ENCODE measurements around the gene TBC1D30.
"Not testable (repeated sequence)": the region's sequence is repeated elsewhere in the genome, so short reads cannot be mapped to it uniquely, and the experiment has no call there.

The TBC1D30 gene

DNA sequence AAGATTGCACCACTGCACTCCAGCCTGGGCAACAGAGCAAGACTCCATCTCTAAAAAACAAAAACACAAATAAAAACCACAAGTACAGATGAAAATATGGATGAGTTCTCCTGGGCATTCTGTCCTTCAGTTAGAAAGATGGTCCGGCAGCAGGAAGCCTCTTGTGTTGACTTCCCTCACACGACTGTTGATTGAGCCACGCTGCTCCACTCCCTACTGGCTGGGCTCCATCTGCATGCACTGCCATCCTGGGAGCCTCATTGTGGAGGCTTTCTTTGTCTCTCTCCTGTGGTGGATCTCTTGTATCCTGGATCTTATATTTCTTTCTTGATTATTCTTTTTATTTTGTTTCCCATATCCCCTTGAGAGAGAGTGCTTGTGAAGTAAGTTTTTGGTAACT lies 30.8 kb upstream of the TBC1D30 start:
- H3K4me3 Mint-ChIP-seq: no peak overlapping the region
- no peaks in the 10 kb centered on the region for H3K9me3 Mint-ChIP-seq
- DNase-seq (no peak), ATAC-seq (replicated peaks) (no peak)
- H3K4me1 Mint-ChIP-seq (ENCODE audit: low read depth in 2 of 2): no peaks in the 10 kb centered on the region
- H3K36me3 Mint-ChIP-seq (ENCODE audit: insufficient read depth): no peaks in the 10 kb centered on the region
- peaks cover 8 to 20% of the 10 kb centered on the region in 2 donors for H3K27me3 Mint-ChIP-seq
- H3K27ac Mint-ChIP-seq: no peak overlapping the region

GRCh38 chr12:64794305-64794704 lies 30.1 kb upstream of the TBC1D30 start:
- ATAC-seq (replicated peaks): no peak
- H3K27ac Mint-ChIP-seq: no peak overlapping the region
- peaks cover 11 to 23% of the 10 kb centered on the region in 2 donors for H3K27me3 Mint-ChIP-seq

DNA sequence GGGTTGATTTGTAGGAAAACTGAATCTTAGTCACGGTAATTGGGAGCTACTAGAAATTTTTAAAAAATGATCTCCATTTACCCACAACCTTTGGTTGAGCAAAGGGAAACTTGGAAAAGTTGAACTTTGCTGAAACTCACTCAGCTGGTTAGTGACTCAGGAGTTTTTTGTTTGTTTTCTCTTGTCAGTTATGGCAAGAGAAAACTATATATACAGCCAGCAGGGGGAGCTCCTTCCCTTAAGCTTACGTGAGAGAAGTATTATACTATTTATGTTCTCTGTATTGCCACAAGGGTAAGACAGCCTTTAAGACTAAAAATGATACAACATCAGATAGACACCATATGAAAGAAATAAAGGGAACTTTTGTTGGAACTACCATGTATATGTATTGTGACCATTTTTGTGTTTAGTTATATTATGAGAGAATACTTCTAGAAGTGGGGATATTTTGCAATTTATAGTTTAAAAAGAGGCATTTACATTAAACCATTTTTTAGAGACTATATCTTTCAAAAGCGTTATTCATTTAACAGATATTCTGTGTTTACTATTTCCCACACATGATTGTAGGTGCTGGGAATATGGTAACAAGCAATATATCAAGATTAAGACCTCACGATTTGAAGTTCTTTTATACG lies 28.1 kb upstream of the TBC1D30 start:
- H3K4me1 Mint-ChIP-seq (ENCODE audit: low read depth in 2 of 2): no peaks in the 10 kb centered on the region
- peak; percentile 63 to 66 (median 66) for DNase-seq
- no peaks in the 10 kb centered on the region for H3K36me3 Mint-ChIP-seq (ENCODE audit: insufficient read depth)
- peak; percentile 98 for ATAC-seq (replicated peaks)
- no peak overlapping the region for H3K4me3 Mint-ChIP-seq
- no peak overlapping the region for H3K27ac Mint-ChIP-seq
- H3K27me3 Mint-ChIP-seq: peaks cover 31 to 43% of the 10 kb centered on the region in 2 donors
- H3K9me3 Mint-ChIP-seq: no peaks in the 10 kb centered on the region

More at GRCh38 chr12:64794305-64794704, 30.1 kb upstream of the TBC1D30 start:
- Mint-ChIP-seq H3K4me1 (ENCODE audit: low read depth in 2 of 2) (no peaks in the 10 kb centered on the region), H3K4me3 (no peak overlapping the region), H3K9me3 (no peaks in the 10 kb centered on the region), H3K36me3 (ENCODE audit: insufficient read depth) (no peaks in the 10 kb centered on the region)
- no peak for DNase-seq

- no peak overlapping the region for H3K27ac Mint-ChIP-seq
- no peak for DNase-seq
These were observed 27.3 kb upstream of the TBC1D30 start for GRCh38 chr12:64797156-64797555.

GRCh38 chr12:64798165-64798564 lies 26.3 kb upstream of the TBC1D30 start:
- H3K4me3 Mint-ChIP-seq: no peak overlapping the region
- no peaks in the 10 kb centered on the region for H3K36me3 Mint-ChIP-seq (ENCODE audit: insufficient read depth)
- no peaks in the 10 kb centered on the region for H3K9me3 Mint-ChIP-seq
- H3K27ac Mint-ChIP-seq: no peak overlapping the region
- peaks cover 32 to 46% of the 10 kb centered on the region in 2 donors for H3K27me3 Mint-ChIP-seq
- DNase-seq (no peak), ATAC-seq (replicated peaks) (no peak)
- peaks cover 0 to 3% of the 10 kb centered on the region in 2 donors for H3K4me1 Mint-ChIP-seq (ENCODE audit: low read depth in 2 of 2)

More at GRCh38 chr12:64797156-64797555, 27.3 kb upstream of the TBC1D30 start:
- H3K4me1 Mint-ChIP-seq (ENCODE audit: low read depth in 2 of 2): peaks cover 0 to 2% of the 10 kb centered on the region in 2 donors
- no peak overlapping the region for H3K4me3 Mint-ChIP-seq
- H3K36me3 Mint-ChIP-seq (ENCODE audit: insufficient read depth): no peaks in the 10 kb centered on the region
- no peak for ATAC-seq (replicated peaks)
- H3K27me3 Mint-ChIP-seq: peaks cover 32 to 46% of the 10 kb centered on the region in 2 donors
- H3K9me3 Mint-ChIP-seq: no peaks in the 10 kb centered on the region

- Mint-ChIP-seq H3K4me1 (ENCODE audit: low read depth in 2 of 2) (peaks cover 0 to 3% of the 10 kb centered on the region in 2 donors), H3K27me3 (peaks cover 49 to 52% of the 10 kb centered on the region in 2 donors), H3K9me3 (no peaks in the 10 kb centered on the region), H3K36me3 (ENCODE audit: insufficient read depth) (no peaks in the 10 kb centered on the region), H3K27ac (no peak overlapping the region), H3K4me3 (no peak overlapping the region)
- DNase-seq (no peak), ATAC-seq (replicated peaks) (no peak)
These were observed 23.8 kb upstream of the TBC1D30 start for GRCh38 chr12:64800640-64801039.

DNA sequence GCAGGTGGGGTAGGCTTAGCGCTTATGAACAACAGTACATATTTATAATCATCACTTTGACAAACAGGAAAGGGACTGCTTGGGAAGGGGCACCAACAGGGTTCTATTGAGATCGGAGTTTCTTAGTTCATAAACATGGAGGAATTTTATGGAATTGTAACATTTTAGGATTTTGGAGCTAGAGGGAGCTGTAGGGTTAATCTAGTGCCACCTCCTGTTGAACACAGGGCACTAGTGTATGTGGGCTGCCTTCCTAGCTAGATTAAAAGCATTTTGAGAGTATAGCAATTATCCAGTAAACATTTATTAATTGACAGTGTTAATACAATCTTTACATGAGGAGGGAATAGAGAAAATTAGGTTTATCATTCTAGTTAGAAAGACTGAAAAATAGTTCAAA lies 23.1 kb upstream of the TBC1D30 start:
- no peak overlapping the region for H3K4me3 Mint-ChIP-seq
- no peak for DNase-seq
- no peak for ATAC-seq (replicated peaks)
- H3K36me3 Mint-ChIP-seq (ENCODE audit: insufficient read depth): no peaks in the 10 kb centered on the region
- peaks cover 54 to 55% of the 10 kb centered on the region in 2 donors for H3K27me3 Mint-ChIP-seq
- H3K27ac Mint-ChIP-seq: no peak overlapping the region
- no peaks in the 10 kb centered on the region for H3K9me3 Mint-ChIP-seq
- H3K4me1 Mint-ChIP-seq (ENCODE audit: low read depth in 2 of 2): peaks cover 0 to 3% of the 10 kb centered on the region in 2 donors

DNA sequence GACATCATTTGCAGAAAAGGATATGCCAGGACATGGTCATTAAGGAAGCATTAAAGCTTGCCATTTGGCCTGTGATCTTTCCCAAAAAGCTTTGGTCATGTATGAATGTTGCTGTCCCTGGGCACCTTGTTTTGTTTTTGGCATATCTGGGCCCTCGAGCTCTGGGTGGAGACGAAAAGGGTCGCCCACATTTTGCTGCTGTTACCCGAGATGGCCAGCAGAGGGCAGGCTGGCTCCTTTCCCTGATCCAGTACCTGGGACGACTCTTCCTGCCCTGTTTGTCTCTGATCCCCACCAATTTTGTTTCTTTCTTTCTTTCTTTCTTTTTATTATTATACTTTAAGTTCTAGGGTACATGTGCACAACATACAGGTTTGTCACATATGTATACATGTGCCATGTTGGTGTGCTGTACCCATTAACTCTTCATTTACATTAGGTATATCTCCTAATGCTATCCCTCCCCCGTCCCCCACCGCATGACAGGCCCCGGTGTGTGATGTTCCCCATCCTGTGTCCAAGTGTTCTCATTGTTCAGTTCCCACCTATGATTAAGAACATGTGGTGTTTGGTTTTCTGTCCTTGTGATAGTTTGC lies 22.2 kb upstream of the TBC1D30 start:
- not testable (repeated sequence) for H3K4me1 Mint-ChIP-seq (ENCODE audit: low read depth in 2 of 2); H3K27ac Mint-ChIP-seq; H3K4me3 Mint-ChIP-seq; H3K9me3 Mint-ChIP-seq; H3K36me3 Mint-ChIP-seq (ENCODE audit: insufficient read depth)
- DNase-seq (peak; percentile 32 to 59 (median 52)), ATAC-seq (replicated peaks) (peak; percentile 67)
- peaks cover 61 to 63% of the 10 kb centered on the region in 2 donors for H3K27me3 Mint-ChIP-seq

DNA sequence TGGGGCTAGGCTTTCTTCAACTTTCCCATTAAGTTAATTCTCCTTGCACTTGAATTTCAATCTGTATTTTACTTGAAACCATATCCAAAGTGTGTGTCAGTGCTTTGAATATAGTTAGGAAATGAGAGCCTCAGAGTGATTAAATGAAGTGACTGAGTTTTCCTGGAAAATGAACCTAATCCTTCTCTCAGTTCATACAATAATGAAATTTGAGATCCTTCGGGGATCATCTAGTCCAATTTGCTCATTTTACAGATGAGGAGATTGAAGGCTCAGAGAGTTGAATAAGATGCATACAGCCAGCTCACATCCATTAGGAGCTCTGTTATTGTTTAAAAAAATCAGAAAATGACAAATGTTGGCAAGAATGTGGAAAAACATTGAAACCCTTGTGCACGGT lies 18.3 kb upstream of the TBC1D30 start:
- Mint-ChIP-seq H3K27ac (no peak overlapping the region), H3K36me3 (ENCODE audit: insufficient read depth) (no peaks in the 10 kb centered on the region), H3K27me3 (peaks cover 55 to 68% of the 10 kb centered on the region in 2 donors)

DNA sequence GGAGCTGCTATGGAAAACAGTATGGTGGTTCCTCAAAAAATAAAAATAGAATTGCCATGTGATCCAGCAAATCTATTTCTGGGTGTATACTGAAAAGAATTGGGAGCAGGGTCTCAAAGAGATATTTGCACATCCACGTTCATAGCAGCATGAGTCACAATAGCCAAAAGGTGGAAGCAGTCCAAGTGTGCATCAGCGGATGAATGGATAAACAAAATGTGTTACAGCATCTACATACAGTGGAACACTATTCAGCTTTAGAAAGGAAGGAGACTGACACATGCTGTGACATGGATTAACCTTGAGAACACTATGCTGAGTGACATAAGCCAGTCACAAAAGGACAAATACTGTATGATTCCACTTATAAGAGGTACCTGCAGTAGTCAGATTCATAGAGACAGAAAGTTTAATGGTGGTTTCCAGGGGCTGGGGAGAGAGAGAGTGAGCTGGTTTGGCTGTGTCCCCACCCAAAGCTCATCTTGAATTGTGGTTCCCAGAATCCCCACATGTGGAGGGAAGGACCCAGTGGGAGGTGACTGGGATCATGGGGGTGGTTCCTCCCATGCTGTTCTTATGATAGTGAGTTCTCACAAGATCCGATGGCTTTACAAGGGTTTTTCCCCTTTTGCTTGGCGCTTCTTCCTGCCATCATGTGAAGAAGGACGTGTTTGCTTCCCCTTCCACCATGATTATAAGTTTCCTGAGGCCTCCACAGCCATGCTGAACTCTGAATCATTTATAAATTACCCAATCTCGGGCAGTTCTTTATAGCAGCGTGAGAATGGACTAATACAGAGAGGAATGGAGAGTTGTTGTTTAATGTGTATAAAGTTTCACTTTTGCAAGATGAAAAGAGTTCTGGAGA lies 17.6 kb upstream of the TBC1D30 start:
- Mint-ChIP-seq H3K9me3 (no peaks in the 10 kb centered on the region), H3K27me3 (peaks cover 53 to 69% of the 10 kb centered on the region in 2 donors), H3K36me3 (ENCODE audit: insufficient read depth) (no peaks in the 10 kb centered on the region), H3K27ac (no peak overlapping the region), H3K4me3 (no peak overlapping the region), H3K4me1 (ENCODE audit: low read depth in 2 of 2) (peaks cover 0 to 10% of the 10 kb centered on the region in 2 donors)
- no peak for DNase-seq
- no peak for ATAC-seq (replicated peaks)

More for the DNA sequence above, 18.3 kb upstream of the TBC1D30 start:
- ATAC-seq (replicated peaks): no peak
- DNase-seq: no peak
- no peaks in the 10 kb centered on the region for H3K9me3 Mint-ChIP-seq
- peaks cover 0 to 10% of the 10 kb centered on the region in 2 donors for H3K4me1 Mint-ChIP-seq (ENCODE audit: low read depth in 2 of 2)
- H3K4me3 Mint-ChIP-seq: no peak overlapping the region

- Mint-ChIP-seq H3K27ac (no peak overlapping the region), H3K4me1 (ENCODE audit: low read depth in 2 of 2) (peaks cover 0 to 6% of the 10 kb centered on the region in 2 donors), H3K36me3 (ENCODE audit: insufficient read depth) (no peaks in the 10 kb centered on the region), H3K9me3 (no peaks in the 10 kb centered on the region), H3K4me3 (no peak overlapping the region), H3K27me3 (peaks cover 57 to 78% of the 10 kb centered on the region in 2 donors)
- DNase-seq: no peak
- no peak for ATAC-seq (replicated peaks)
These were observed 16.3 kb upstream of the TBC1D30 start for GRCh38 chr12:64808110-64808509.

- no peaks in the 10 kb centered on the region for H3K9me3 Mint-ChIP-seq
- peaks cover 41 to 67% of the 10 kb centered on the region in 2 donors for H3K27me3 Mint-ChIP-seq
- DNase-seq: no peak
- H3K27ac Mint-ChIP-seq: no peak overlapping the region
- no peaks in the 10 kb centered on the region for H3K36me3 Mint-ChIP-seq (ENCODE audit: insufficient read depth)
- H3K4me3 Mint-ChIP-seq: no peak overlapping the region
- peaks cover 0 to 6% of the 10 kb centered on the region in 2 donors for H3K4me1 Mint-ChIP-seq (ENCODE audit: low read depth in 2 of 2)
- ATAC-seq (replicated peaks): no peak
These were observed 13.6 kb upstream of the TBC1D30 start for GRCh38 chr12:64810831-64811230.

- Mint-ChIP-seq H3K36me3 (ENCODE audit: insufficient read depth) (no peaks in the 10 kb centered on the region), H3K4me1 (ENCODE audit: low read depth in 2 of 2) (no peaks in the 10 kb centered on the region), H3K4me3 (no peak overlapping the region), H3K9me3 (no peaks in the 10 kb centered on the region), H3K27me3 (peaks cover 27 to 58% of the 10 kb centered on the region in 2 donors), H3K27ac (no peak overlapping the region)
- DNase-seq (no peak), ATAC-seq (replicated peaks) (no peak)
These were observed 10.7 kb upstream of the TBC1D30 start for GRCh38 chr12:64813723-64814122.
